ENCODE data around the gene ST8SIA4.

Gene ST8SIA4

GRCh38 chr5:100771181-100771580, 131.9 kb downstream of the ST8SIA4 start:
- Histone ChIP-seq H3K27ac (ENCODE audit: low read depth, low read length) (no peak overlapping the region), H3K4me1 (ENCODE audit: control insufficient read depth in 1 of 2, insufficient read depth in 2 of 2, low read length in 2 of 2) (no peaks in the 10 kb centered on the region), H2AK5ac (ENCODE audit: low read length) (no peak overlapping the region), H3K9me3 (ENCODE audit: insufficient read depth, low read depth, low read length) (no peaks in the 10 kb centered on the region), H4K8ac (ENCODE audit: low read depth, low read length) (no peak overlapping the region), H3K4me3 (ENCODE audit: low read depth, low read length) (no peak overlapping the region), H3K18ac (ENCODE audit: low read length) (no peak overlapping the region), H2BK120ac (ENCODE audit: insufficient read depth, low read length, poor library complexity) (no peak overlapping the region), H3K27me3 (ENCODE audit: insufficient read depth, low read length) (no peaks in the 10 kb centered on the region), H2BK5ac (ENCODE audit: low read depth, low read length, poor library complexity) (no peak overlapping the region), H3K4ac (ENCODE audit: low read depth, low read length) (no peak overlapping the region), H2BK12ac (ENCODE audit: low read length) (no peak overlapping the region), H3K79me1 (ENCODE audit: low read length) (no peaks in the 10 kb centered on the region), H3K14ac (ENCODE audit: low read length) (no peak overlapping the region), H3K23ac (ENCODE audit: low read length) (no peak overlapping the region), H3K9ac (ENCODE audit: low read length) (no peak overlapping the region), H4K91ac (ENCODE audit: low read depth, low read length) (no peak overlapping the region), H4K12ac (ENCODE audit: low read depth, low read length) (no peak overlapping the region), H2AFZ (ENCODE audit: insufficient read depth, low read length, poor library complexity) (no peak overlapping the region), H3K36me3 (ENCODE audit: control insufficient read depth in 1 of 2, insufficient read depth in 2 of 2, low read length in 2 of 2) (no peaks in the 10 kb centered on the region), H3K79me2 (ENCODE audit: control insufficient read depth, insufficient read depth, low read length, poor library complexity) (no peaks in the 10 kb centered on the region), H3K4me2 (ENCODE audit: low read length) (no peak overlapping the region)
- WGBS (ENCODE audit: extremely low coverage, insufficient coverage, insufficient read length), result no CpG with 5 or more reads among the region's 2 CpGs
- DNase-seq, result no peak

GRCh38 chr5:100768221-100768620, 134.9 kb downstream of the ST8SIA4 start:
- Histone ChIP-seq H4K8ac (ENCODE audit: low read depth, low read length) (no peak overlapping the region), H3K14ac (ENCODE audit: low read length) (no peak overlapping the region), H2AFZ (ENCODE audit: insufficient read depth, low read length, poor library complexity) (no peak overlapping the region), H3K27me3 (ENCODE audit: insufficient read depth, low read length) (no peaks in the 10 kb centered on the region), H3K4me3 (ENCODE audit: low read depth, low read length) (no peak overlapping the region), H2BK5ac (ENCODE audit: low read depth, low read length, poor library complexity) (no peak overlapping the region), H3K27ac (ENCODE audit: low read depth, low read length) (no peak overlapping the region), H3K79me1 (ENCODE audit: low read length) (no peaks in the 10 kb centered on the region), H3K4me1 (ENCODE audit: control insufficient read depth in 1 of 2, insufficient read depth in 2 of 2, low read length in 2 of 2) (no peaks in the 10 kb centered on the region), H4K12ac (ENCODE audit: low read depth, low read length) (no peak overlapping the region), H2AK5ac (ENCODE audit: low read length) (no peak overlapping the region), H3K36me3 (ENCODE audit: control insufficient read depth in 1 of 2, insufficient read depth in 2 of 2, low read length in 2 of 2) (no peaks in the 10 kb centered on the region), H3K79me2 (ENCODE audit: control insufficient read depth, insufficient read depth, low read length, poor library complexity) (no peaks in the 10 kb centered on the region), H3K9me3 (ENCODE audit: insufficient read depth, low read depth, low read length) (no peaks in the 10 kb centered on the region), H4K91ac (ENCODE audit: low read depth, low read length) (no peak overlapping the region), H2BK12ac (ENCODE audit: low read length) (no peak overlapping the region), H3K4me2 (ENCODE audit: low read length) (no peak overlapping the region), H3K23ac (ENCODE audit: low read length) (no peak overlapping the region), H3K9ac (ENCODE audit: low read length) (no peak overlapping the region), H3K4ac (ENCODE audit: low read depth, low read length) (no peak overlapping the region), H2BK120ac (ENCODE audit: insufficient read depth, low read length, poor library complexity) (no peak overlapping the region), H3K18ac (ENCODE audit: low read length) (no peak overlapping the region)
- no peak for DNase-seq
- no CpG with 5 or more reads among the region's 4 CpGs for WGBS (ENCODE audit: extremely low coverage, insufficient coverage, insufficient read length)

DNA sequence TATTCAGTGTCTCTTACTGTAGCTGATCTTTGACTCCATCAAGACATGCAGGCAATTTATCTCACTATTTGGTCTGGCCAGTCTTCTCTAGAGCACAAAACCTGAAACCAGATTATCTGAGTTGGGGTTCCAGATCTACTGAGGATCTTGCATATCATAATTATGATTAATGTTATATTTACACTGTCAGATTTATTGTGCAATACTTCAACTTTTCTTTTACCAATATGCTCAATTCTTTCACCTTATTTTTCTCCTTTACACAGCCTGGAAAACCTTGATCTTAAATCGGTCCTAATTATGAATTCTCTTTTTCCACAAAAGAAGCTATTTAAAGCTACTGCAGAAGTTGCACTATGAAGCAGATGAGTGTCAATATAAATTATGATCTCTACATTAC, 140.1 kb downstream of the ST8SIA4 start:
- WGBS (ENCODE audit: extremely low coverage, insufficient coverage, insufficient read length), result no CpG with 5 or more reads among the region's 1 CpG
- DNase-seq, result no peak
- Histone ChIP-seq H3K14ac (ENCODE audit: low read length) (no peak overlapping the region), H3K79me2 (ENCODE audit: control insufficient read depth, insufficient read depth, low read length, poor library complexity) (no peaks in the 10 kb centered on the region), H3K4me1 (ENCODE audit: control insufficient read depth in 1 of 2, insufficient read depth in 2 of 2, low read length in 2 of 2) (peaks cover 0 to 2% of the 10 kb centered on the region in 2 experiments), H3K18ac (ENCODE audit: low read length) (no peak overlapping the region), H2AK5ac (ENCODE audit: low read length) (no peak overlapping the region), H2BK5ac (ENCODE audit: low read depth, low read length, poor library complexity) (no peak overlapping the region), H3K4me2 (ENCODE audit: low read length) (no peak overlapping the region), H3K9ac (ENCODE audit: low read length) (no peak overlapping the region), H3K4ac (ENCODE audit: low read depth, low read length) (no peak overlapping the region), H3K9me3 (ENCODE audit: insufficient read depth, low read depth, low read length) (no peaks in the 10 kb centered on the region), H2AFZ (ENCODE audit: insufficient read depth, low read length, poor library complexity) (no peak overlapping the region), H4K91ac (ENCODE audit: low read depth, low read length) (no peak overlapping the region), H2BK12ac (ENCODE audit: low read length) (no peak overlapping the region), H2BK120ac (ENCODE audit: insufficient read depth, low read length, poor library complexity) (no peak overlapping the region), H3K27ac (ENCODE audit: low read depth, low read length) (no peak overlapping the region), H3K27me3 (ENCODE audit: insufficient read depth, low read length) (no peaks in the 10 kb centered on the region), H4K12ac (ENCODE audit: low read depth, low read length) (no peak overlapping the region), H3K79me1 (ENCODE audit: low read length) (no peaks in the 10 kb centered on the region), H3K4me3 (ENCODE audit: low read depth, low read length) (no peak overlapping the region), H3K36me3 (ENCODE audit: control insufficient read depth in 1 of 2, insufficient read depth in 2 of 2, low read length in 2 of 2) (no peaks in the 10 kb centered on the region), H3K23ac (ENCODE audit: low read length) (no peak overlapping the region), H4K8ac (ENCODE audit: low read depth, low read length) (no peak overlapping the region)

- Histone ChIP-seq H2AFZ (ENCODE audit: insufficient read depth, low read length, poor library complexity) (no peak overlapping the region), H3K79me1 (ENCODE audit: low read length) (no peaks in the 10 kb centered on the region), H4K91ac (ENCODE audit: low read depth, low read length) (no peak overlapping the region), H3K4me1 (ENCODE audit: control insufficient read depth in 1 of 2, insufficient read depth in 2 of 2, low read length in 2 of 2) (peaks cover 0 to 2% of the 10 kb centered on the region in 2 experiments), H3K9ac (ENCODE audit: low read length) (no peak overlapping the region), H3K9me3 (ENCODE audit: insufficient read depth, low read depth, low read length) (no peaks in the 10 kb centered on the region), H3K36me3 (ENCODE audit: control insufficient read depth in 1 of 2, insufficient read depth in 2 of 2, low read length in 2 of 2) (no peaks in the 10 kb centered on the region), H4K12ac (ENCODE audit: low read depth, low read length) (no peak overlapping the region), H2BK120ac (ENCODE audit: insufficient read depth, low read length, poor library complexity) (no peak overlapping the region), H3K14ac (ENCODE audit: low read length) (no peak overlapping the region), H3K23ac (ENCODE audit: low read length) (no peak overlapping the region), H4K8ac (ENCODE audit: low read depth, low read length) (no peak overlapping the region), H3K79me2 (ENCODE audit: control insufficient read depth, insufficient read depth, low read length, poor library complexity) (no peaks in the 10 kb centered on the region), H3K27ac (ENCODE audit: low read depth, low read length) (no peak overlapping the region), H2BK5ac (ENCODE audit: low read depth, low read length, poor library complexity) (no peak overlapping the region), H3K4me3 (ENCODE audit: low read depth, low read length) (no peak overlapping the region), H3K4me2 (ENCODE audit: low read length) (no peak overlapping the region), H3K27me3 (ENCODE audit: insufficient read depth, low read length) (no peaks in the 10 kb centered on the region), H3K4ac (ENCODE audit: low read depth, low read length) (no peak overlapping the region), H3K18ac (ENCODE audit: low read length) (no peak overlapping the region), H2AK5ac (ENCODE audit: low read length) (no peak overlapping the region), H2BK12ac (ENCODE audit: low read length) (no peak overlapping the region)
- peak in 1 of 2 donors; percentile 66 for DNase-seq
Measured at GRCh38 chr5:100762108-100762507, 141.0 kb downstream of the ST8SIA4 start.

- Histone ChIP-seq H2BK12ac (ENCODE audit: low read length) (no peak overlapping the region), H3K4me2 (ENCODE audit: low read length) (no peak overlapping the region), H4K91ac (ENCODE audit: low read depth, low read length) (no peak overlapping the region), H2AK5ac (ENCODE audit: low read length) (no peak overlapping the region), H3K9ac (ENCODE audit: low read length) (no peak overlapping the region), H3K18ac (ENCODE audit: low read length) (no peak overlapping the region), H2BK5ac (ENCODE audit: low read depth, low read length, poor library complexity) (no peak overlapping the region), H3K79me2 (ENCODE audit: control insufficient read depth, insufficient read depth, low read length, poor library complexity) (no peaks in the 10 kb centered on the region), H2AFZ (ENCODE audit: insufficient read depth, low read length, poor library complexity) (no peak overlapping the region), H3K23ac (ENCODE audit: low read length) (no peak overlapping the region), H3K4me1 (ENCODE audit: control insufficient read depth in 1 of 2, insufficient read depth in 2 of 2, low read length in 2 of 2) (peaks cover 0 to 2% of the 10 kb centered on the region in 2 experiments), H3K4ac (ENCODE audit: low read depth, low read length) (no peak overlapping the region), H2BK120ac (ENCODE audit: insufficient read depth, low read length, poor library complexity) (no peak overlapping the region), H3K36me3 (ENCODE audit: control insufficient read depth in 1 of 2, insufficient read depth in 2 of 2, low read length in 2 of 2) (no peaks in the 10 kb centered on the region), H3K79me1 (ENCODE audit: low read length) (no peaks in the 10 kb centered on the region), H3K27me3 (ENCODE audit: insufficient read depth, low read length) (no peaks in the 10 kb centered on the region), H3K9me3 (ENCODE audit: insufficient read depth, low read depth, low read length) (no peaks in the 10 kb centered on the region), H4K12ac (ENCODE audit: low read depth, low read length) (no peak overlapping the region), H3K4me3 (ENCODE audit: low read depth, low read length) (no peak overlapping the region), H4K8ac (ENCODE audit: low read depth, low read length) (no peak overlapping the region), H3K27ac (ENCODE audit: low read depth, low read length) (no peak overlapping the region), H3K14ac (ENCODE audit: low read length) (no peak overlapping the region)
- DNase-seq, result no peak
Measured at GRCh38 chr5:100761192-100761591, 141.9 kb downstream of the ST8SIA4 start.

Measured in trophoblast cell (in vitro differentiated cells and primary cell).